Astrocyte (in vitro differentiated cells and primary cell): Measurements from ENCODE around the gene PDE6B. TPM values are rescaled to one million over a fixed set of nuclear protein-coding genes. Genes with fewer than 3 reads are reported as not detected.

Experiments
- DNase-seq: peaks from one replicate; pipeline ENCODE4 v3.0.0-alpha.2; 2010; ENCODE audit warnings: low read depth
- FAIRE-seq: peaks from 2 replicates; lab custom pipeline; 2011; peaks lifted over from hg19 to GRCh38; lab: Jason Lieb, UNC
- H2AFZ ChIP-seq: 2 replicates; pipeline ENCODE4 v1.6.0; 2012; ENCODE audit warnings: low read depth, low read length, inconsistent platforms
- H3K27ac ChIP-seq: 2 replicates; pipeline ENCODE4 v1.5.1; 2011; ENCODE audit warnings: low read depth, low read length, inconsistent platforms
- H3K27me3 ChIP-seq: 2 replicates; pipeline ENCODE4 v1.6.0; 2011; ENCODE audit warnings: low read length, inconsistent platforms; ENCODE audit not compliant: insufficient read depth
- H3K36me3 ChIP-seq: 2 replicates; pipeline ENCODE4 v1.5.1; 2011; ENCODE audit warnings: low read length, inconsistent platforms; ENCODE audit not compliant: insufficient read depth
- H3K4me1 ChIP-seq: 2 replicates; pipeline ENCODE4 v1.5.1; 2011; ENCODE audit warnings: low read length, inconsistent platforms; ENCODE audit not compliant: insufficient read depth
- H3K4me2 ChIP-seq: 2 replicates; pipeline ENCODE4 v1.6.0; 2012; ENCODE audit warnings: low read length, inconsistent platforms
- H3K4me3 ChIP-seq: 2 replicates; pipeline ENCODE4 v1.5.1; 2011; ENCODE audit warnings: low read depth, mild to moderate bottlenecking, low read length, inconsistent platforms; ENCODE audit not compliant: insufficient read depth
- H3K79me2 ChIP-seq: 2 replicates; pipeline ENCODE4 v1.6.0; 2012; ENCODE audit warnings: mild to moderate bottlenecking, low read length, inconsistent platforms; ENCODE audit not compliant: insufficient read depth
- H3K9ac ChIP-seq: 2 replicates; pipeline ENCODE4 v1.6.0; 2012; ENCODE audit warnings: mild to moderate bottlenecking, low read length, inconsistent platforms
- H3K9me3 ChIP-seq: 2 replicates; pipeline ENCODE4 v1.5.1; 2012; ENCODE audit warnings: low read depth, mild to moderate bottlenecking, low read length, inconsistent platforms; ENCODE audit not compliant: insufficient read depth
- H4K20me1 ChIP-seq: 2 replicates; pipeline ENCODE4 v1.6.0; 2012; ENCODE audit warnings: low read length, inconsistent platforms; ENCODE audit not compliant: insufficient read depth
- H3K27ac Mint-ChIP-seq: one replicate; pipeline ENCODE4 v1.8.0; 2021; ENCODE audit warnings: mild to moderate bottlenecking, mixed read lengths; ENCODE audit not compliant: unreplicated experiment
- H3K27me3 Mint-ChIP-seq: one replicate; pipeline ENCODE4 v1.8.0; 2021; ENCODE audit warnings: low read depth, mixed read lengths; ENCODE audit not compliant: unreplicated experiment
- H3K36me3 Mint-ChIP-seq: one replicate; pipeline ENCODE4 v1.8.0; 2021; ENCODE audit warnings: low read depth, mixed read lengths; ENCODE audit not compliant: unreplicated experiment
- H3K4me1 Mint-ChIP-seq: one replicate; pipeline ENCODE4 v1.8.0; 2021; ENCODE audit warnings: low read depth, mixed read lengths; ENCODE audit not compliant: unreplicated experiment
- H3K4me3 Mint-ChIP-seq: one replicate; pipeline ENCODE4 v1.8.0; 2021; ENCODE audit warnings: mild to moderate bottlenecking, moderate library complexity, mixed read lengths; ENCODE audit not compliant: unreplicated experiment
- H3K9me3 Mint-ChIP-seq: one replicate; pipeline ENCODE4 v1.8.0; 2021; ENCODE audit warnings: mild to moderate bottlenecking, mixed read lengths; ENCODE audit not compliant: unreplicated experiment
- CTCF ChIP-seq: IDR thresholded peaks from 2 replicates; pipeline ENCODE4 v1.5.1; 2011; ENCODE audit warnings: low read depth, mild to moderate bottlenecking, inconsistent platforms, low read length, moderate library complexity; ENCODE audit not compliant: insufficient read depth
- EZH2 ChIP-seq: IDR thresholded peaks from 2 replicates; pipeline ENCODE4 v1.6.1; 2012; ENCODE audit warnings: mild to moderate bottlenecking, low read length, inconsistent platforms; ENCODE audit not compliant: insufficient read depth
- total RNA-seq: library from RNA; stranded (reverse); gene quantifications from 2 replicates; pipeline ENCODE4 v1.2.1, GENCODE V29; 2021

The PDE6B gene
- total RNA-seq, 1 donor from 2014 or later = 2.8 TPM

DNA sequence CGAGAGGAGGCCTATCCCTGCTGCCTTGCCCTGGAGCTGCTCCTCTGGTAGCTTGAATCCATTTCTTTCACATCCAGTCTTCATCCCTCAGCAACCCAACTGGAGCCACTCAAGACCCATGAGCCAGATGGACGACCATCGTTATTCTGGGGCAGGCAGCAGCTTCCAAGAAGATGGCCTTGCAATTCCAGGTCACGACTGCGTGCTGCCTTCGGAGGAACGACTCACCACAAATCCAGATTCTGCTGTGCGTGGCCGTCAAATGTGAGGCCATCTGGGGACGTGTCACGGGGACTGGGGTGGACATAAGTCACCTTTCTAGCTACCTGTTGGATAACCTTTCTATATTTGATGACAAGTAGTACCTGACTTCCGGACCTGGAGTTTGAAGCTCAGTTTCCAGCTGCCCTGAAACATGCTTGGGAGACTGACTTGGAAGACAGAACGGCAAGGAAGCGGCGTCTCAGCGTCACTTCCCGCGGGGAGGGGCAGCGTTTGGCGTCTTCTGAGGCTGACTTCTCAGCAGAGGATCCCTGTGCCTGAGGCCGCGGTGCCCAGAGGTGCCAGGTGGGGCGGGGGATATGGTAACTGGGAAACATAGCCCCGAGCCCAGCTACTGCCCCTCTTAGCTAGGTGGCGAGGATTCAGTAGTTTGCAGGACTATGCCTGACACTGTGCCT lies 37.6 kb upstream of the PDE6B start:
- Histone ChIP-seq H3K4me3 (no peak overlapping the region), H2AFZ (no peak overlapping the region), H3K4me2 (no peak overlapping the region), H3K27ac (no peak overlapping the region), H3K79me2 (no peaks in the 10 kb centered on the region), H3K36me3 (no peaks in the 10 kb centered on the region), H3K4me1 (no peaks in the 10 kb centered on the region), H3K27me3 (no peaks in the 10 kb centered on the region), H3K9ac (no peak overlapping the region), H3K9me3 (no peaks in the 10 kb centered on the region), H4K20me1 (no peaks in the 10 kb centered on the region)
- TF ChIP-seq EZH2 (no peak), CTCF (no peak)
- Mint-ChIP-seq H3K9me3 (peaks cover 9% of the 10 kb centered on the region), H3K4me3 (no peak overlapping the region), H3K27me3 (peaks cover 17% of the 10 kb centered on the region), H3K36me3 (peaks cover 6% of the 10 kb centered on the region), H3K4me1 (peaks cover 2% of the 10 kb centered on the region), H3K27ac (no peak overlapping the region)
- FAIRE-seq = no peak
- no peak for DNase-seq

DNA sequence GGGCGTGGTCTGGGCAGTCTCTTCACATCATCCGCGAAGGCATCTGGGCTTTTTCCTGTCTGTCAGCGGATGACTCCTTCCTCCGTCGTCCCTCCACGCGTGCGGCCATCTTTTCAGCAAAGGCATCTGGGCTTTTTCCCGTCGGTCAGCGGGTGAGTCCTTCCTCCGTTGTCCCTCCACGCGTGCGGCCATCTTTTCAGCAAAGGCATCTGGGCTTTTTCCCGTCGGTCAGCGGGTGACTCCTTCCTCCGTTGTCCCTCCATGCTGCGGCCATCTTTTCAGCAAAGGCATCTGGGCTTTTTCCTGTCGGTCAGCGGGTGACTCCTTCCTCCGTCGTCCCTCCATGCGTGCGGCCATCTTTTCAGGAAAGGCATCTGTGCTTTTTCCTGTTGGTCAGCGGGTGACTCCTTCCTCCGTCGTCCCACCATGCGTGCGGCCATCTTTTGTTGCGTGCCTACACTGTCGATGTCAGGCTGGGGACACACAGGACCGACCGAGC lies 37.0 kb upstream of the PDE6B start:
- H3K4me1 Mint-ChIP-seq = peaks cover 2% of the 10 kb centered on the region
- H3K4me2 ChIP-seq = no peak overlapping the region
- no peaks in the 10 kb centered on the region for H3K36me3 ChIP-seq
- peaks cover 23% of the 10 kb centered on the region for H3K27me3 Mint-ChIP-seq
- no peaks in the 10 kb centered on the region for H3K4me1 ChIP-seq
- no peaks in the 10 kb centered on the region for H3K27me3 ChIP-seq
- no peak overlapping the region for H3K4me3 ChIP-seq
- DNase-seq (no peak), FAIRE-seq (no peak)
- H3K9ac ChIP-seq = no peak overlapping the region
- H3K4me3 Mint-ChIP-seq = no peak overlapping the region
- no peaks in the 10 kb centered on the region for H3K9me3 ChIP-seq
- TF ChIP-seq CTCF = no peak
- TF ChIP-seq EZH2 = no peak
- no peak overlapping the region for H3K27ac Mint-ChIP-seq
- no peak overlapping the region for H2AFZ ChIP-seq
- H3K36me3 Mint-ChIP-seq = peaks cover 6% of the 10 kb centered on the region
- no peak overlapping the region for H3K27ac ChIP-seq
- H3K79me2 ChIP-seq = no peaks in the 10 kb centered on the region
- H3K9me3 Mint-ChIP-seq = peaks cover 12% of the 10 kb centered on the region
- no peaks in the 10 kb centered on the region for H4K20me1 ChIP-seq

GRCh38 chr4:589219-589963 lies 36.0 kb upstream of the PDE6B start:
- no peak overlapping the region for H2AFZ ChIP-seq
- H3K79me2 ChIP-seq = no peaks in the 10 kb centered on the region
- no peak overlapping the region for H3K4me3 Mint-ChIP-seq
- FAIRE-seq (no peak), DNase-seq (no peak)
- no peak overlapping the region for H3K9ac ChIP-seq
- H3K27me3 Mint-ChIP-seq = peaks cover 27% of the 10 kb centered on the region
- peaks cover 10% of the 10 kb centered on the region for H3K9me3 Mint-ChIP-seq
- TF ChIP-seq EZH2 (no peak), CTCF (no peak)
- peaks cover 6% of the 10 kb centered on the region for H3K36me3 Mint-ChIP-seq
- H3K27ac Mint-ChIP-seq = no peak overlapping the region
- H3K4me1 Mint-ChIP-seq = peaks cover 2% of the 10 kb centered on the region
- H3K27me3 ChIP-seq = no peaks in the 10 kb centered on the region
- H3K4me3 ChIP-seq = no peak overlapping the region
- H3K4me2 ChIP-seq = no peak overlapping the region
- no peaks in the 10 kb centered on the region for H4K20me1 ChIP-seq
- H3K36me3 ChIP-seq = no peaks in the 10 kb centered on the region
- no peaks in the 10 kb centered on the region for H3K4me1 ChIP-seq
- H3K9me3 ChIP-seq = no peaks in the 10 kb centered on the region
- H3K27ac ChIP-seq = no peak overlapping the region
